Amygdala (tissue), 56 donors: Measurements from ENCODE around the gene NUCB1.
"Not testable (repeated sequence)": the region's sequence is repeated elsewhere in the genome, so short reads cannot be mapped to it uniquely, and the experiment has no call there.

ENCODE experiments used
- DNase-seq, 56 donors: peaks; one replicate each; lab custom pipeline; 2025; lab: John Stamatoyannopoulos, UW

The NUCB1 gene

DNA sequence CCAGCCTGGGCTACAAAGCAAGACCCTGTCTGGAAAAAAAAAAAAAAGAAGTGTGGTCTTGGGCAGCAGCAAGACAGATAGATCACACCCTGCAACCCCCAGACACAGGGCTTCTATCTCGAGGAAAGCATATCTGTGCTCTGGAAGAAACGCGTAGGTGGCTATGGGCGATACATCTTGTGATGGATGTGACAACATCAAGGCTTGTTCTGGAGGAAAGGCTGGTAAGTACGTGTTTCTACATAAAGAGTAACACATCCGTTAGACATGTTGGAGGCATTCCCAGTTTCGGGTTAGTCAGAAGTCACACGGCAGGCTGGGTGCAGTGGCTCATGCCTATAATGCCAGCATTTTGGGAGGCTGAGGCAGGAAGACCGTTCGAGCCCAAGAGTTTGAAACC lies 26.8 kb downstream of the NUCB1 start:
- peak in 38 of 56 donors; percentile 3 to 74 (median 26) for DNase-seq

GRCh38 chr19:48927692-48928091 lies 27.6 kb downstream of the NUCB1 start:
- DNase-seq, result not testable (repeated sequence)

DNA sequence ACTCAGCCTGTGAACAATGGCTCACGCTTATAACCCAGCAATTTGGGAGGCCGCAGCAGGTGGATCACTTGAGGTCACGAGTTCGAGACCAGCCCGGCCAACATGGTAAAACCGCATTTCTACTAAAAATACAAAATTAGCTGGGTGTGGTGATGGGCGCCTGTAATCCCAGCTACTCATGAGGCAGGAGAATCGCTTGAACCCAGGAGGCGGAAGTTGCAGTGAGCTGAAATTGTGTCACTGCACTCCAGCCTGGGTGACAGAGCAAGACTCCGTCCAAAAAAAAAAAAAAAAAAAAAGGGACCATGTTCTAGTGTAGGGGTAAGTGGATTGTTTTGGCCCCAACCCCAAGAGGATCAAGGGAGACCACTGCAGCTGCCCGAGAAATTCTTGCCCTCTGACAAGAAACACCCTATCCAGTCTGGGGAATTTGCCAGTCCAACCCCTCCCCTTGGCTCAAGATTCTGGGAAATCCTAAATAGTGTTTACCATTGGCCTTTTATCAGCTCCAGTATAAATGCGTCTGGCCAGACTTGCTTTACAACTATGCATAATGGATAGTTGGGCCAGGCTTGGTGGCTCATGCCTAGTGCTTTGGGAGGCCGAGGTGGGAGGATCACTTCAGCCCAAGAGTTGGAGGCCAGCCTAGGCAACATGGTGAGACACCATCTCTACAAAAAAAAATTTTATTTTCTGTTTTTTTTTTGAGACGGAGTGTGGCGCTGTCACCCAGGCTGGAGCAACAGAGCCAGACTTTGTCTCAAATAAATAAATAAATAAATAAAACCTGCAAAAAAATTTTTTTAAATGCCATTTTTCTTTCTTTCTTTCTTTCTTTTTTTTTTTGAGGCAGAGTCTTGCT lies 28.3 kb downstream of the NUCB1 start:
- no peak for DNase-seq

DNA sequence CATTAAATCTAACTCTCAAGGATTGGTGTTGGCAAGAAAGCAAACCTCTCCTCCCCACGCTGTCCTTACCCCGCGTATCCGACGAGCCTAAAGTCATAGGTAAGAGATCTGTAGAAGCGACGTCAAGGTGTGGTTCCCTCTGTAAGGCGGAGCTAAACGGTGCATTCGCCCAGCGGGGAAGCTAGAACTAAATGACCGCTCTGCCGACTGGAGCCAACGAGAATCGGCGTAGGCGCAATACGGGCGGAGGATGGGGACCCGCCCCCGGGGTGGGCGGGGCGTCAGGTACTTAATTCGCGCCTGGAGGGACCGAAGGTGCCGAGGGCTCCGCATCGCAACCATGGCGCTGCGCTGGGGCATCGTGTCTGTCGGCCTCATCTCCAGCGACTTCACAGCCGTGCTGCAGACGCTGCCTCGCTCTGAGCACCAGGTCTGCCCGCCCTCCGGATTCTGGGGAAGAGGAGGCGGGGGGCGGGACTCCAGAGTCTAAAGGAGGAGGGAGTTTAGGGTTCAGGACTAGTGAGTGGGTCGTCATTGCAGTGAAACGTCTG lies 33.3 kb downstream of the NUCB1 start, which contains the start of gene DHDH:
DHDH (plus strand) TSS at position 318 of the 551 bp plus-strand sequence; CDS start at position 341, 23 bp downstream.
- peak in 45 of 56 donors; percentile 3 to 76 (median 43) for DNase-seq

GRCh38 chr19:48934837-48935236 lies 34.7 kb downstream of the NUCB1 start:
- no peak for DNase-seq

GRCh38 chr19:48935864-48936263 lies 35.8 kb downstream of the NUCB1 start:
- no peak for DNase-seq

- DNase-seq, result no peak
Measured at GRCh38 chr19:48938256-48938655, 38.1 kb downstream of the NUCB1 start.

DNA sequence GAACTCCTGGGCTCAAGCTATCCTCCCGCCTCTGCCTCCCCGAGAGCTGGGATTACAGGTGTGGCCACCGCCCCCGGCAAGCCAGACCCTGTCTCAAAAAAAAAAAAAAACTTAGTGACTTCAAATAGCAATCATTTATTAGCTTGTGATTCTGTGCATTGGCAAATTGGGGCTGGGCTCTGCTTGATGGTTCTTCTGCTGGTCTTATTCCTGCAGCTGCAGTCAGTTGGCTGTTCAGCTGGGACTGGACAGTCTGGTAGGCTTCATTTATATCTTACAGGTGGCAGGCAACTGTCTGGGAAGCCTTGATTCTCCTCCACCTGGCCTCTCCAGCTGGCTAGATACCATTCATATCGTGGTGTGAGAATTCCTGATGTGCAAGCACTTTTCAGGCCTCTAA lies 40.8 kb downstream of the NUCB1 start:
- DNase-seq, result no peak

DNA sequence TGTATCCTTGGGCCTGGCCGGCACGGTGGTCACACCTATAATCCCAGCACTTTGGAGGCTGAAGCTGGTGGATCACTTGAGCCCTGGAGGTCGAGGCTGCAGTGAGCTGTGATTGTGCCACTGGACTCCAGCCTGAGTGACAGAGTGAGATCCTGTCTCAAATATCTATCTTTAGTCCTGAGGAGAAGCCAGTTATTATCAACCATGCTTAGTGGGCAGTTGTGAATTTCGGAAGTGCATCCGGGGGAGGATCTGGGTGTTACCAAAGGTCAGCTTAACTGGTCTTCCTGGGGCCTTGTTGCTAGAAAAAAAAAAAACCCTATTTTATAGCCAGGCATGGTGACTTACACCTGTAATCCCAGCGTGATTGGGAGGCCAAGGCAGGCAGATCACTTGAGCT lies 43.0 kb downstream of the NUCB1 start:
- DNase-seq, result no peak

- DNase-seq, result no peak
Measured at GRCh38 chr19:48945415-48945814, 45.3 kb downstream of the NUCB1 start.

GRCh38 chr19:48945817-48946216 lies 45.7 kb downstream of the NUCB1 start:
- DNase-seq, result no peak

- no peak for DNase-seq
Measured at GRCh38 chr19:48946463-48947257, 46.5 kb downstream of the NUCB1 start.

GRCh38 chr19:48947258-48947542 lies 47.1 kb downstream of the NUCB1 start:
- DNase-seq, result no peak

- no peak for DNase-seq
Measured at GRCh38 chr19:48950159-48950558, 50.0 kb downstream of the NUCB1 start.

GRCh38 chr19:48950830-48951519 lies 50.9 kb downstream of the NUCB1 start:
- DNase-seq, result no peak

GRCh38 chr19:48953141-48953540 lies 53.0 kb downstream of the NUCB1 start:
- DNase-seq, result no peak

DNA sequence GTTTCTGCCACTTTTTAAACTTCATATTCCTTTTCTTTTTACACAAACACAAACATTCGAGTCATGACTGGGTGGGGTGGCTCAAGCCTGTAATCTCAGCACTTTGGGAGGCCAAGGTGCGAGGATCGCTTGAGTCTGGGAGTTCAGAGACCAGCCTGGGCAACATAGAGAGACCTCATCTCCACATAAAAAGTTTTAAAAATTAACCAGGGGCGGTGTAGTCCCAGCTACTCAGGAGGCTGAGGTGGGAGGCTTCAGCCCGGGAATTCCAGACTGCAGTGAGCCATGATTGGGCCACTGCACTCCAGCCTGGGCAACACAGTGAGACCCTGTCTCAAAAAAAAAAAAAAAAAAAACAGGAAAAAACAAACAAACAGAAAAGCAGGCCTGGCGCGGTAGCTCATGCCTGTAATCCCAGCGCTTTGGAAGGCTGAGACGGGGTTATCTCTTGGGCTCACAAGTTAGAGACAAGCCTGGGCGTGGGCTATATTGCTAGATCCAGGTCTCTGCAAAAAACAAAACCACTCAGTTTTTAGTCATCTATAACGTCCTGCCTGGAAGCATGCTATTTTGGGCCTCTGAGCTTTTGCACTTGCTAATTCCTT lies 54.0 kb downstream of the NUCB1 start:
- no peak for DNase-seq

GRCh38 chr19:48954595-48955307 lies 54.6 kb downstream of the NUCB1 start, which contains the start of gene BAX:
Gene BAX (plus strand): TSS chr19:48954875. CDS start chr19:48954929, 54 bp downstream.
- DNase-seq, result peak; percentile 67 to 97 (median 90)

DNA sequence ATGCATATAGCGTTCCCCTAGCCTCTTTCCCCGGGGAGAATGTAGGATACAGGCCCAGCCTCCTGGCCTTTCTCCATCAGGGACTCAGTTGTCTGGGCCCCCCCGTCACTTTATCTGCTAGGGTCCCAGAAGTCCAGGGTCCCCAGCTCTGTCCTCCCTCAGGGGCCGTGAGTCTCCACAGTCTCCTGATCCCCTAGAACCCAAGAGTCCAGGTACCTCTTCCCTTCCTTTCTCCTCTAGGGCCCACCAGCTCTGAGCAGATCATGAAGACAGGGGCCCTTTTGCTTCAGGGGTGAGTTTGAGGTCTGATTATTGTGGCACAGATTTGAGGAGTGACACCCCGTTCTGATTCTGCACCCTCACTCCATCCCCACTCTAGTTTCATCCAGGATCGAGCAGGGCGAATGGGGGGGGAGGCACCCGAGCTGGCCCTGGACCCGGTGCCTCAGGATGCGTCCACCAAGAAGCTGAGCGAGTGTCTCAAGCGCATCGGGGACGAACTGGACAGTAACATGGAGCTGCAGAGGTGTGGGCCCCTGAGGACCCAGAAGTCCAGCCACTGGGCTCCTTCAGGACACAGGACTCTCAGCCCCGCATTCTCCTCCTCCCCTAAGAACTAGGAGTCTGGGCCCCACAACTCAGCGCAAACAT lies 55.3 kb downstream of the NUCB1 start:
- DNase-seq, result peak in 1 of 56 donors; percentile 8
